Measurements from ENCODE around the gene DEPP1. TPM values are rescaled to one million over a fixed set of nuclear protein-coding genes. Genes with fewer than 3 reads are reported as not detected.
A peak's percentile ranks its signal among the peaks of the same experiment; 100 is the strongest.

The DEPP1 gene
- total and polyA plus RNA-seq, 10 of the 15 experiments (the other 5 are each of a cell fraction or from before 2014, with no cell fraction given): 1.7 to 12.1 (median 7.3) TPM

GRCh38 chr10:44973323-44974081, 5.1 kb downstream of the DEPP1 start (continued):
- TF ChIP-seq ZNF687 (IDR thresholded peaks at IDR 0.05) (no peak; the same call in 1 of the 2 replicates), FOXK2 (IDR thresholded peaks at IDR 0.05) (no peak), GATAD2B (conservative IDR thresholded peaks at IDR 0.05; ENCODE audit: low read depth) (0 out of 2 replicates have a peak, but pooled peaks have one; percentile 81), CBFB (IDR thresholded peaks at IDR 0.05; ENCODE audit: low read depth) (peak; percentile 81), IRF4 (IDR thresholded peaks at IDR 0.05; ENCODE audit: low read depth, low read length) (no peak), NR2C1 (IDR thresholded peaks at IDR 0.05) (no peak), MTA3 (IDR thresholded peaks at IDR 0.05; ENCODE audit: borderline replicate concordance, low read length) (peak; percentile 59; the same call in 1 of the 2 replicates), TARDBP (IDR thresholded peaks at IDR 0.05; ENCODE audit: borderline replicate concordance) (no peak), BRCA1 (IDR thresholded peaks at IDR 0.05; ENCODE audit: low read depth, low read length) (no peak), CREB1 (IDR thresholded peaks at IDR 0.05; ENCODE audit: low read depth) (no peak), CBX3 (IDR thresholded peaks at IDR 0.05; ENCODE audit: borderline replicate concordance, low read depth) (no peak), E4F1 (IDR thresholded peaks at IDR 0.05; ENCODE audit: borderline replicate concordance, partially characterized antibody) (no peak), MYB (IDR thresholded peaks at IDR 0.05; ENCODE audit: borderline replicate concordance, low read depth, low read length) (no peak), BCL11A (IDR thresholded peaks at IDR 0.05; ENCODE audit: low read depth, low read length) (peak; percentile 45; the same call in 1 of the 2 replicates), STAT1 (conservative IDR thresholded peaks at IDR 0.05) (no peak), ZNF384 (IDR thresholded peaks at IDR 0.05; ENCODE audit: borderline replicate concordance, low read depth, low read length) (no peak), TBL1XR1 (IDR thresholded peaks at IDR 0.05; ENCODE audit: low read depth, low read length) (peak; percentile 70; the same call in 1 of the 2 replicates), ZNF622 (IDR thresholded peaks at IDR 0.05) (no peak), NBN (IDR thresholded peaks at IDR 0.05) (no peak), JUNB (IDR thresholded peaks at IDR 0.05) (no peak), ZBED1 (IDR thresholded peaks at IDR 0.05; ENCODE audit: borderline replicate concordance) (0 out of 2 replicates have a peak, but pooled peaks have one; percentile 17), BMI1 (IDR thresholded peaks at IDR 0.05; ENCODE audit: borderline replicate concordance) (0 out of 2 replicates have a peak, but pooled peaks have one; percentile 29), BACH1 (IDR thresholded peaks at IDR 0.05; ENCODE audit: borderline replicate concordance) (no peak), NKRF (conservative IDR thresholded peaks at IDR 0.05) (no peak)
